ENCODE measurements around the gene REV1. TPM values are rescaled to one million over a fixed set of nuclear protein-coding genes. Genes with fewer than 3 reads are reported as not detected.

The REV1 gene
- total and polyA plus RNA-seq, 2 experiments from 2014 or later, result 32.9 to 46.7 TPM

- H3K4me3 Mint-ChIP-seq, result no peak overlapping the region
- Histone ChIP-seq H3F3A (replicated peaks; ENCODE audit: low read depth) (no peaks in the 10 kb centered on the region), H3K79me2 (replicated peaks; ENCODE audit: insufficient read depth) (no peaks in the 10 kb centered on the region), H3K27ac (ENCODE audit: low read depth) (no peak overlapping the region), H2AFZ (no peak overlapping the region), H3K36me3 (ENCODE audit: insufficient read depth) (peaks cover 8% of the 10 kb centered on the region), H3K4me3 (no peak overlapping the region), H4K20me1 (replicated peaks; ENCODE audit: insufficient read depth) (no peaks in the 10 kb centered on the region), H3K4me2 (peak overlapping the region; percentile 44), H3K4me1 (ENCODE audit: insufficient read depth) (peaks cover 4% of the 10 kb centered on the region; the same call in 1 of the 2 replicates), H3K27me3 (ENCODE audit: insufficient read depth) (no peaks in the 10 kb centered on the region), H3K9me2 (ENCODE audit: insufficient read depth) (no peaks in the 10 kb centered on the region)
- H3K36me3 Mint-ChIP-seq (ENCODE audit: low read depth), result peaks cover 78% of the 10 kb centered on the region
- peaks cover 8% of the 10 kb centered on the region; the same call in 2 of the 3 replicates for H3K4me1 Mint-ChIP-seq
- DNase-seq (ENCODE audit: low spot score), result peak; percentile 29
- H3K27ac Mint-ChIP-seq, result peak overlapping the region; percentile 85
- TF ChIP-seq EZH2phosphoT487 (IDR thresholded peaks at IDR 0.05; ENCODE audit: unreplicated experiment), result no peak
- TF ChIP-seq CTCF (conservative IDR thresholded peaks at IDR 0.05; ENCODE audit: low read depth in 2 of 2), result no peak
- no peak for TF ChIP-seq ETS1 (IDR thresholded peaks at IDR 0.05)
- no peak for TF ChIP-seq ZNF114 (CRISPR knock-in tag; IDR thresholded peaks at IDR 0.05)
- TF ChIP-seq JUNB (IDR thresholded peaks at IDR 0.05; ENCODE audit: unreplicated experiment), result no peak
- no peak for TF ChIP-seq NANOG (IDR thresholded peaks at IDR 0.05; ENCODE audit: borderline replicate concordance)
- TF ChIP-seq STAT1 (IDR thresholded peaks at IDR 0.05; ENCODE audit: unreplicated experiment), result no peak
- TF ChIP-seq ZNF331 (CRISPR knock-in tag; IDR thresholded peaks at IDR 0.05; ENCODE audit: low read depth), result no peak
- TF ChIP-seq ZNF462 (CRISPR knock-in tag; IDR thresholded peaks at IDR 0.05), result no peak
- TF ChIP-seq CREB1 (CRISPR knock-in tag; IDR thresholded peaks at IDR 0.05; ENCODE audit: low read depth), result no peak
- no peak for TF ChIP-seq EZH2 (IDR thresholded peaks at IDR 0.05; ENCODE audit: low read depth, unreplicated experiment)
- no peak for TF ChIP-seq REST (IDR thresholded peaks at IDR 0.05; ENCODE audit: unreplicated experiment)
- TF ChIP-seq POLR2AphosphoS5 (IDR thresholded peaks at IDR 0.05; ENCODE audit: low read depth), result no peak
- H3K9me3 Mint-ChIP-seq, result no peaks in the 10 kb centered on the region
- H3K27me3 Mint-ChIP-seq (ENCODE audit: insufficient read depth, low read depth, poor library complexity), result no peaks in the 10 kb centered on the region
- no peak for ATAC-seq
Measured at GRCh38 chr2:99380376-99381010, 109.3 kb downstream of the REV1 start.

Measured in GM23338 (cell line).